Measurements from ENCODE around the gene TXK.

DNA sequence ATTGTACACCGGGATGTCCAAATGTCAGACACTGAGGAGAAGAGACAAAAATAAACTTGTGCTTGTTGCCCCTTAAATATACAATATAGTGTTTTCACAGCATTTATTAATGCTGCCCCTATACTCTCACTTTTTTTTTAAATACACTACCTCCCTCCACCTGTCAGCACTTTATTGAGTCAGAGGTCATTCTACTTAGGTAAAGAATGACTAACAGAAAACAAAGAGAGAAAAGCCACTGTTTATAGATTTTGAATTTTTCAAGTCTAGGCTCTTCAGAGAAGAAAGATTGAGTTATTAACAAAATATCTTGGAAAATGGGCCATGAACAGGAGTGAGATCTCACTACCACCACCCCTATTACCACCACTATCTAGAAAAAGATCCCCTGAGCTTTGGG, 59.4 kb downstream of the TXK start:
- TF ChIP-seq POLR2A (IDR thresholded peaks at IDR 0.05) = no peak
- TF ChIP-seq POLR2AphosphoS5 (IDR thresholded peaks at IDR 0.05) = no peak
- TF ChIP-seq, protein P1, sequence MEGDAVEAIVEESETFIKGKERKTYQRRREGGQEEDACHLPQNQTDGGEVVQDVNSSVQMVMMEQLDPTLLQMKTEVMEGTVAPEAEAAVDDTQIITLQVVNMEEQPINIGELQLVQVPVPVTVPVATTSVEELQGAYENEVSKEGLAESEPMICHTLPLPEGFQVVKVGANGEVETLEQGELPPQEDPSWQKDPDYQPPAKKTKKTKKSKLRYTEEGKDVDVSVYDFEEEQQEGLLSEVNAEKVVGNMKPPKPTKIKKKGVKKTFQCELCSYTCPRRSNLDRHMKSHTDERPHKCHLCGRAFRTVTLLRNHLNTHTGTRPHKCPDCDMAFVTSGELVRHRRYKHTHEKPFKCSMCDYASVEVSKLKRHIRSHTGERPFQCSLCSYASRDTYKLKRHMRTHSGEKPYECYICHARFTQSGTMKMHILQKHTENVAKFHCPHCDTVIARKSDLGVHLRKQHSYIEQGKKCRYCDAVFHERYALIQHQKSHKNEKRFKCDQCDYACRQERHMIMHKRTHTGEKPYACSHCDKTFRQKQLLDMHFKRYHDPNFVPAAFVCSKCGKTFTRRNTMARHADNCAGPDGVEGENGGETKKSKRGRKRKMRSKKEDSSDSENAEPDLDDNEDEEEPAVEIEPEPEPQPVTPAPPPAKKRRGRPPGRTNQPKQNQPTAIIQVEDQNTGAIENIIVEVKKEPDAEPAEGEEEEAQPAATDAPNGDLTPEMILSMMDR (IDR thresholded peaks at IDR 0.05) = no peak
